Esophagus squamous epithelium (tissue), 5 donors: ENCODE measurements around the gene SPECC1. TPM values are rescaled to one million over a fixed set of nuclear protein-coding genes. Genes with fewer than 3 reads are reported as not detected.
A peak's percentile ranks its signal among the peaks of the same experiment; 100 is the strongest.
"Not testable (repeated sequence)": the region's sequence is repeated elsewhere in the genome, so short reads cannot be mapped to it uniquely, and the experiment has no call there.

Experiments used
- DNase-seq: peaks from one replicate; lab custom pipeline; 2025; lab: John Stamatoyannopoulos, UW
- H3K27ac ChIP-seq, 4 donors: fragments of 200-600 bp; sonication (generic); one replicate each; pipeline ENCODE4 v1.5.1; 2016 to 2019; ENCODE audit warnings: mild to moderate bottlenecking in 1 of 4
- H3K27me3 ChIP-seq, 4 donors: fragments of 200-600 bp; sonication (generic); 1 replicate in 3 of 4; 2 replicates in 1 of 4; pipeline versions ENCODE4 v1.5.1 to v1.6.0; 2017 to 2021; ENCODE audit warnings: antibody characterized with exemption in 1 of 4
- H3K36me3 ChIP-seq, 3 donors: fragments of 200-600 bp; sonication (generic); one replicate each; pipeline ENCODE4 v1.5.1; 2016 to 2019
- H3K4me1 ChIP-seq, 3 donors: fragments of 200-600 bp; sonication (generic); one replicate each; pipeline ENCODE4 v1.5.1; 2017 to 2019
- H3K4me3 ChIP-seq, 4 donors: fragments of 200-600 bp; sonication (generic); 1 replicate in 3 of 4; 2 replicates in 1 of 4; pipeline ENCODE4 v1.5.1; 2016 to 2019; ENCODE audit warnings: mild to moderate bottlenecking in 2 of 4, moderate library complexity in 1 of 4
- H3K9me3 ChIP-seq, 3 donors: fragments of 200-600 bp; sonication (generic); one replicate each; pipeline ENCODE4 v1.5.1; 2016 to 2019
- CTCF ChIP-seq, 6 experiments: fragments of 450-650 bp in 4 of 6; fragments of 200-600 bp in 2 of 6; sonication (generic) in 2 of 6; IDR thresholded peaks; one replicate each; pipeline ENCODE4 v1.5.1; 2016 to 2019; ENCODE audit warnings: antibody characterized with exemption in 6 of 6, mild to moderate bottlenecking in 4 of 6, moderate library complexity in 4 of 6
- POLR2A ChIP-seq, 4 donors: fragments of 450-650 bp; IDR thresholded peaks; one replicate each; pipeline ENCODE4 v1.6.1; 2017; ENCODE audit warnings: antibody characterized with exemption in 4 of 4, mild to moderate bottlenecking in 4 of 4, moderate library complexity in 3 of 4
- WGBS, 2 donors: methylation state at CpG; one replicate each; pipeline ENCODE4 v1.1.5; 2018; 5-methylcytosine and 5-hydroxymethylcytosine counted together
- intact Hi-C: fragments of 100-400 bp; cut with DNase I; formaldehyde crosslinking; loops from one replicate; pipeline ENCODE4 v1.15.0; 2022
- total RNA-seq, 4 donors: library from RNA; depleted of rRNA; stranded (reverse); fragments of >200 nt; gene quantifications; one replicate each; pipeline ENCODE4 v1.1.0, GENCODE V29; 2016
- donor health status: DM: yes; HTN: yes; CAD: no.

Gene SPECC1
- total RNA-seq, 4 donors from 2014 or later = 13.8 to 29.6 (median 19.0) TPM

GRCh38 chr17:20012017-20012536 lies 2.9 kb downstream of the SPECC1 start:
- Histone ChIP-seq H3K36me3 (no peaks in the 10 kb centered on the region), H3K4me3 (no peak overlapping the region), H3K9me3 (no peaks in the 10 kb centered on the region), H3K4me1 (peaks cover 0 to 36% (median 5%) of the 10 kb centered on the region in 3 donors), H3K27me3 (peaks cover 0 to 9% (median 0%) of the 10 kb centered on the region in 4 donors), H3K27ac (peak overlapping the region in 2 of 4 donors; percentile 77 to 87)
- no peak for DNase-seq
- WGBS, 2 donors = 59 to 67% methylated on average over 2 of the region's 2 CpGs
- intact Hi-C loops = no loop called here
- no peak for TF ChIP-seq POLR2A (IDR thresholded peaks at IDR 0.05)
- TF ChIP-seq CTCF (IDR thresholded peaks at IDR 0.05) = no peak

- 93 to 100% methylated on average over 1 to 16 of the region's 32 CpGs for WGBS, 2 donors
- DNase-seq, H3K36me3 ChIP-seq, intact Hi-C loops, H3K4me1 ChIP-seq, H3K9me3 ChIP-seq, H3K4me3 ChIP-seq, H3K27ac ChIP-seq, H3K27me3 ChIP-seq: not testable (repeated sequence)
Observed at GRCh38 chr17:20016475-20016992, 7.4 kb downstream of the SPECC1 start.

GRCh38 chr17:20022701-20023100 lies 13.5 kb downstream of the SPECC1 start:
- no peaks in the 10 kb centered on the region for H3K36me3 ChIP-seq
- no peak overlapping the region for H3K27ac ChIP-seq
- no peaks in the 10 kb centered on the region for H3K27me3 ChIP-seq
- no peak overlapping the region for H3K4me3 ChIP-seq
- intact Hi-C loops = no loop called here
- H3K9me3 ChIP-seq = no peaks in the 10 kb centered on the region
- TF ChIP-seq POLR2A (IDR thresholded peaks at IDR 0.05) = no peak
- no peak for TF ChIP-seq CTCF (IDR thresholded peaks at IDR 0.05)
- 70 to 80% methylated on average over 4 of the region's 4 CpGs for WGBS, 2 donors
- no peak for DNase-seq
- H3K4me1 ChIP-seq = no peaks in the 10 kb centered on the region

GRCh38 chr17:20026960-20027359 lies 17.8 kb downstream of the SPECC1 start:
- Histone ChIP-seq H3K4me1 (no peaks in the 10 kb centered on the region), H3K36me3 (no peaks in the 10 kb centered on the region), H3K4me3 (no peak overlapping the region), H3K27me3 (no peaks in the 10 kb centered on the region), H3K27ac (no peak overlapping the region), H3K9me3 (no peaks in the 10 kb centered on the region)
- DNase-seq = no peak
- intact Hi-C loops = no loop called here
- no peak for TF ChIP-seq CTCF (IDR thresholded peaks at IDR 0.05)
- no peak for TF ChIP-seq POLR2A (IDR thresholded peaks at IDR 0.05)

- no peak for DNase-seq
- H3K9me3 ChIP-seq = no peaks in the 10 kb centered on the region
Observed at GRCh38 chr17:20028443-20028842, 19.3 kb downstream of the SPECC1 start.

More at GRCh38 chr17:20028443-20028842, 19.3 kb downstream of the SPECC1 start:
- no peak overlapping the region for H3K27ac ChIP-seq
- TF ChIP-seq POLR2A (IDR thresholded peaks at IDR 0.05) (no peak), CTCF (IDR thresholded peaks at IDR 0.05) (no peak)
- H3K4me1 ChIP-seq = no peaks in the 10 kb centered on the region
- intact Hi-C loops = no loop called here
- H3K4me3 ChIP-seq = no peak overlapping the region
- H3K27me3 ChIP-seq = no peaks in the 10 kb centered on the region
- 45 to 51% methylated on average over 2 to 3 of the region's 3 CpGs for WGBS, 2 donors
- no peaks in the 10 kb centered on the region for H3K36me3 ChIP-seq
